NB4 (cell line): ENCODE results near the gene DGKI.
"Not testable (repeated sequence)": the region's sequence is repeated elsewhere in the genome, so short reads cannot be mapped to it uniquely, and the experiment has no call there.

Experiments used
- TF ChIP-seq, protein P1 (sequence below): IDR thresholded peaks from one replicate; pipeline ENCODE4 v1.5.1; 2012; ENCODE audit warnings: low read depth, low read length
- TF ChIP-seq, protein P2 (sequence below): IDR thresholded peaks from 2 replicates; pipeline ENCODE4 v1.6.1; 2011; ENCODE audit warnings: low read depth, low read length

DNA sequence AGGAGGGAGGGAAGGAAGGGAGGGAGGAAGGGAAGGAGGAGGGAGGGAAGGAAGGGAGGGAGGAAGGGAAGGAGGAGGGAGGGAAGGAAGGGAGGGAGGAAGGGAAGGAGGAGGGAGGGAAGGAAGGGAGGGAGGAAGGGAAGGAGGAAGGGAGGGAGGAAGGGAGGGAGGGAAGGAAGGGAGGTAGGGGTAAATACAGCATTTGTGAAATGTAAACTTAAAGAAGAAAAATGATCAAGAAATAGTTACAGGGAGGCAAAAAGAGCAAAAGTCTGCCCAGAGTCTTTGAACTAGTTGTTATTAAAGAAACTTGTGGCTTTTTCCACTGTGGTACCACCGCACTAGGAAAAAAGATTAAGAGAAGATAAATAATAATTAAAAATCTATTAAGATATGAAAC lies 398.2 kb downstream of the DGKI start:
- TF ChIP-seq, protein P1, sequence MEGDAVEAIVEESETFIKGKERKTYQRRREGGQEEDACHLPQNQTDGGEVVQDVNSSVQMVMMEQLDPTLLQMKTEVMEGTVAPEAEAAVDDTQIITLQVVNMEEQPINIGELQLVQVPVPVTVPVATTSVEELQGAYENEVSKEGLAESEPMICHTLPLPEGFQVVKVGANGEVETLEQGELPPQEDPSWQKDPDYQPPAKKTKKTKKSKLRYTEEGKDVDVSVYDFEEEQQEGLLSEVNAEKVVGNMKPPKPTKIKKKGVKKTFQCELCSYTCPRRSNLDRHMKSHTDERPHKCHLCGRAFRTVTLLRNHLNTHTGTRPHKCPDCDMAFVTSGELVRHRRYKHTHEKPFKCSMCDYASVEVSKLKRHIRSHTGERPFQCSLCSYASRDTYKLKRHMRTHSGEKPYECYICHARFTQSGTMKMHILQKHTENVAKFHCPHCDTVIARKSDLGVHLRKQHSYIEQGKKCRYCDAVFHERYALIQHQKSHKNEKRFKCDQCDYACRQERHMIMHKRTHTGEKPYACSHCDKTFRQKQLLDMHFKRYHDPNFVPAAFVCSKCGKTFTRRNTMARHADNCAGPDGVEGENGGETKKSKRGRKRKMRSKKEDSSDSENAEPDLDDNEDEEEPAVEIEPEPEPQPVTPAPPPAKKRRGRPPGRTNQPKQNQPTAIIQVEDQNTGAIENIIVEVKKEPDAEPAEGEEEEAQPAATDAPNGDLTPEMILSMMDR: not testable (repeated sequence)
- TF ChIP-seq, protein P2, sequence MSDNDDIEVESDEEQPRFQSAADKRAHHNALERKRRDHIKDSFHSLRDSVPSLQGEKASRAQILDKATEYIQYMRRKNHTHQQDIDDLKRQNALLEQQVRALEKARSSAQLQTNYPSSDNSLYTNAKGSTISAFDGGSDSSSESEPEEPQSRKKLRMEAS: not testable (repeated sequence)
